HepG2 (cell line): ENCODE measurements around the gene KANSL1.

Experiments used
- SCMH1 ChIP-seq: sonication (generic); formaldehyde crosslinking; IDR thresholded peaks from 2 replicates; pipeline ENCODE4 v1.9.0; 2021; ENCODE audit warnings: missing genetic modification reagents, mild to moderate bottlenecking, borderline replicate concordance
- SP1 ChIP-seq, 2 experiments: fragments of 450-650 bp in 1 of 2; sonication (generic) in 1 of 2; formaldehyde crosslinking in 1 of 2; IDR thresholded peaks; 2 replicates each; pipeline versions ENCODE4 v1.4.0 to v1.6.1; 2016 to 2020; ENCODE audit warnings: missing genetic modification reagents in 1 of 2
- ZFAT ChIP-seq: sonication (generic); formaldehyde crosslinking; conservative IDR thresholded peaks from 2 replicates; pipeline ENCODE4 v1.8.1; 2023; ENCODE audit warnings: missing genetic modification reagents, inconsistent platforms
- TF ChIP-seq, protein P1 (sequence below): sonication (generic); formaldehyde crosslinking; IDR thresholded peaks from 2 replicates; pipeline ENCODE4 v1.5.0; 2020; ENCODE audit warnings: mild to moderate bottlenecking, missing genetic modification reagents, moderate library complexity
- TF ChIP-seq, protein P2 (sequence below), 2 experiments: sonication (generic) in 1 of 2; formaldehyde crosslinking in 1 of 2; IDR thresholded peaks; 2 replicates each; pipeline versions ENCODE4 v1.5.1 to v1.6.1; 2011 to 2020; ENCODE audit warnings: borderline replicate concordance in 1 of 2, low read depth in 1 of 2, low read length in 1 of 2, mild to moderate bottlenecking in 1 of 2, missing genetic modification reagents in 1 of 2, moderate library complexity in 1 of 2

DNA sequence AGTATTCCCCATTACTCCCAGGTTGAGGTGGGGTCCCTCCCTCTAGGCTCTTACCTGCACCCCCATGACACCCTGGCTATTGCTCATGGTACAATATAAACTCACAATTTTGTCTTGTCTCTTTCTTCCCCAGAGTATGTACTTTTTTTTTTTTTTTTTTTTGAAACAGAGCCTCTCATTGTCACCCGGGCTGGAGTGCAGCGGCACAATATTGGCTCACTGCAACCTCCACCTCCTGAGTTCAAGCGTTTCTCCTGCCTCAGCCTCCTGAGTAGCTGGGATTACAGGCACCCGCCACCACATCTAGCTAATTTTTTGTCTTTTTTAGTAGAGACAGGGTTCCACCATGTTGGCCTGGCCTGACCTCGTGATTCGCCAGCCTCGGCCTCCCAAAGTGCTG is 8.5 kb downstream of the KANSL1 start:
- TF ChIP-seq, protein P1, sequence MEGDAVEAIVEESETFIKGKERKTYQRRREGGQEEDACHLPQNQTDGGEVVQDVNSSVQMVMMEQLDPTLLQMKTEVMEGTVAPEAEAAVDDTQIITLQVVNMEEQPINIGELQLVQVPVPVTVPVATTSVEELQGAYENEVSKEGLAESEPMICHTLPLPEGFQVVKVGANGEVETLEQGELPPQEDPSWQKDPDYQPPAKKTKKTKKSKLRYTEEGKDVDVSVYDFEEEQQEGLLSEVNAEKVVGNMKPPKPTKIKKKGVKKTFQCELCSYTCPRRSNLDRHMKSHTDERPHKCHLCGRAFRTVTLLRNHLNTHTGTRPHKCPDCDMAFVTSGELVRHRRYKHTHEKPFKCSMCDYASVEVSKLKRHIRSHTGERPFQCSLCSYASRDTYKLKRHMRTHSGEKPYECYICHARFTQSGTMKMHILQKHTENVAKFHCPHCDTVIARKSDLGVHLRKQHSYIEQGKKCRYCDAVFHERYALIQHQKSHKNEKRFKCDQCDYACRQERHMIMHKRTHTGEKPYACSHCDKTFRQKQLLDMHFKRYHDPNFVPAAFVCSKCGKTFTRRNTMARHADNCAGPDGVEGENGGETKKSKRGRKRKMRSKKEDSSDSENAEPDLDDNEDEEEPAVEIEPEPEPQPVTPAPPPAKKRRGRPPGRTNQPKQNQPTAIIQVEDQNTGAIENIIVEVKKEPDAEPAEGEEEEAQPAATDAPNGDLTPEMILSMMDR = no peak
- TF ChIP-seq ZFAT = no peak
- no peak for TF ChIP-seq SP1 (IDR thresholded peaks at IDR 0.05)
- TF ChIP-seq SP1 (CRISPR knock-in tag; IDR thresholded peaks at IDR 0.05) = no peak
- TF ChIP-seq, protein P2, sequence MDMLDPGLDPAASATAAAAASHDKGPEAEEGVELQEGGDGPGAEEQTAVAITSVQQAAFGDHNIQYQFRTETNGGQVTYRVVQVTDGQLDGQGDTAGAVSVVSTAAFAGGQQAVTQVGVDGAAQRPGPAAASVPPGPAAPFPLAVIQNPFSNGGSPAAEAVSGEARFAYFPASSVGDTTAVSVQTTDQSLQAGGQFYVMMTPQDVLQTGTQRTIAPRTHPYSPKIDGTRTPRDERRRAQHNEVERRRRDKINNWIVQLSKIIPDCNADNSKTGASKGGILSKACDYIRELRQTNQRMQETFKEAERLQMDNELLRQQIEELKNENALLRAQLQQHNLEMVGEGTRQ (IDR thresholded peaks at IDR 0.05; ENCODE audit: low read depth, low read length) = no peak
- TF ChIP-seq, protein P2 (CRISPR knock-in tag; IDR thresholded peaks at IDR 0.05; ENCODE audit: borderline replicate concordance) = no peak
- no peak for TF ChIP-seq SCMH1 (CRISPR knock-in tag)
